Central memory CD8-positive, alpha-beta T cell (primary cell): ENCODE results near the gene ZNF786.
A peak's percentile ranks its signal among the peaks of the same experiment; 100 is the strongest.
"Not testable (repeated sequence)": the region's sequence is repeated elsewhere in the genome, so short reads cannot be mapped to it uniquely, and the experiment has no call there.

Source experiments
- ATAC-seq: fragments of 150-1000 bp; cut with Tn5 transposase; replicated peaks from 2 replicates; pipeline ENCODE4 v1.10.0; 2022; ENCODE audit warnings: mild to moderate bottlenecking, moderate FRiP score, moderate number of reproducible peaks; ENCODE audit not compliant: poor library complexity, severe bottlenecking; ENCODE audit errors: extremely low read depth
- DNase-seq, 2 donors: peaks; one replicate each; pipeline ENCODE4 v3.0.0; 2021; ENCODE audit warnings: low spot score in 2 of 2
- H3K27ac Mint-ChIP-seq: one replicate; pipeline ENCODE4 v1.8.0; 2022; ENCODE audit warnings: low read depth, mild to moderate bottlenecking, moderate library complexity, mixed read lengths
- H3K27me3 Mint-ChIP-seq: one replicate; pipeline ENCODE4 v1.8.0; 2022; ENCODE audit warnings: mixed read lengths
- H3K36me3 Mint-ChIP-seq: one replicate; pipeline ENCODE4 v1.8.0; 2022; ENCODE audit warnings: mild to moderate bottlenecking, moderate library complexity, mixed read lengths; ENCODE audit not compliant: insufficient read depth
- H3K4me1 Mint-ChIP-seq: one replicate; pipeline ENCODE4 v1.8.0; 2022; ENCODE audit warnings: mixed read lengths
- H3K4me3 Mint-ChIP-seq: one replicate; pipeline ENCODE4 v1.8.0; 2022; ENCODE audit warnings: mild to moderate bottlenecking, moderate library complexity, mixed read lengths
- H3K9me3 Mint-ChIP-seq: one replicate; pipeline ENCODE4 v1.8.0; 2022; ENCODE audit warnings: mixed read lengths

Gene ZNF786

GRCh38 chr7:149048805-149049204 lies 41.7 kb downstream of the ZNF786 start:
- ATAC-seq (no peak), DNase-seq (no peak)
- Mint-ChIP-seq H3K27me3 (peaks cover 9% of the 10 kb centered on the region), H3K9me3 (no peaks in the 10 kb centered on the region), H3K36me3 (no peaks in the 10 kb centered on the region), H3K4me1 (no peaks in the 10 kb centered on the region), H3K27ac (no peak overlapping the region), H3K4me3 (no peak overlapping the region)

GRCh38 chr7:149046416-149046815 lies 44.1 kb downstream of the ZNF786 start:
- Mint-ChIP-seq H3K36me3 (no peaks in the 10 kb centered on the region), H3K4me1 (no peaks in the 10 kb centered on the region), H3K9me3 (no peaks in the 10 kb centered on the region), H3K27me3 (no peaks in the 10 kb centered on the region), H3K27ac (no peak overlapping the region), H3K4me3 (no peak overlapping the region)
- no peak for ATAC-seq
- DNase-seq: no peak

DNA sequence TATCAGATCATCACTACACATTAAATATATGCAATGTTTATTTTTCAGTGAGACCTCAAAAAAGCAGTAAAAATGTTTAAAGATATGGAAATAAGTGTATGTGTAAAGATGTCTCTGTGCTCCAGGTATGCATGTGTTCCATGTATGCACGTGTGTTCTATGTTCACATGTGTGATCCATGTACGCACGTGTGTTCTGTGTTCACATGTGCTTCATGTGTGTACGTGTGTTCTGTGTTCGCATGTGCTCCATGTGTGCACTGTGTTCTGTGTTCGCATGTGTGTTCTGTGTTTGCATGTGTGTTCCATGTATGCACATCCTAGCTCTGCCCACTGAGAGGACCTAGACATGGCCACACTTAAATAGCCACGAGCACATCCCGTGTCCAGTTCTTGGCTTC lies 46.6 kb downstream of the ZNF786 start:
- H3K9me3 Mint-ChIP-seq: no peaks in the 10 kb centered on the region
- H3K4me1 Mint-ChIP-seq: no peaks in the 10 kb centered on the region
- no peak for DNase-seq
- H3K36me3 Mint-ChIP-seq: peaks cover 2% of the 10 kb centered on the region
- ATAC-seq: no peak
- no peak overlapping the region for H3K27ac Mint-ChIP-seq
- no peaks in the 10 kb centered on the region for H3K27me3 Mint-ChIP-seq
- no peak overlapping the region for H3K4me3 Mint-ChIP-seq

DNA sequence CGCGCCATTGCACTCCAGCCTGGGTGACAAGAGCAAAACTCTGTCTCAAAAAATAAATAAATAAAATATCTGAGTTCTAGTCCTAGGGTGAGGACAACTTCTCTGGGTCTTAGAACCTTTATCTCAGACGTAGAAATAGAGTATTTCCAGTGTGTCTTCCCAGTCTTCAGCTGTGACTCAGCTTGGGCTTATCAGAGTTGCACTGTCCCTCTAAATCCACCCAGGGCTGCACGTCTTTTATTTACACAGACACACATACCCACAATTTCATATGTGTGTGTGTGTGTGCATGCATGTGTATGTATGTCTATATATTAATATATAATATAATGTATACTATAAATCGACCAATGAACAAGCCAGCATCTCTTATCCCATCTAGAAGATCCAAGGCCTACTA lies 49.2 kb downstream of the ZNF786 start:
- Mint-ChIP-seq H3K27ac (no peak overlapping the region), H3K36me3 (peaks cover 2% of the 10 kb centered on the region), H3K4me3 (no peak overlapping the region), H3K27me3 (peaks cover 16% of the 10 kb centered on the region), H3K9me3 (no peaks in the 10 kb centered on the region), H3K4me1 (no peaks in the 10 kb centered on the region)
- no peak for ATAC-seq
- DNase-seq: no peak

DNA sequence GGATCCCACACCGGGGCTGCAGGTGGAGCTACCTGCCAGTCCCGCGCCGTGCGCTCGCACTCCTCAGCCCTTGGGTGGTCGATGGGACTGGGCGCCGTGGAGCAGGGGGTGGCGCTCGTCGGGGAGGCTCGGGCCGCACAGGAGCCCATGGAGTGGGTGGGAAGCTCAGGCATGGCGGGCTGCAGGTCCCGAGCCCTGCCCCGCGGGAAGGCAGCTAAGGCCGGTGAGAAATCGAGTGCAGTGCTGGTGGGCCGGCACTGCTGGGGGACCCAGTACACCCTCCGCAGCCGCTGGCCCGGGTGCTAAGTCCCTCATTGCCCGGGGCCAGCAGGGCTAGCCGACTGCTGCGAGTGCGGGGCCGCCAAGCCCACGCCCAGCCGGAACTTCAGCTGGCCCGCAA lies 51.9 kb downstream of the ZNF786 start:
- H3K36me3 Mint-ChIP-seq, H3K4me1 Mint-ChIP-seq, DNase-seq, H3K27ac Mint-ChIP-seq, ATAC-seq, H3K4me3 Mint-ChIP-seq, H3K9me3 Mint-ChIP-seq: not testable (repeated sequence)
- peaks cover 16% of the 10 kb centered on the region for H3K27me3 Mint-ChIP-seq

GRCh38 chr7:149036676-149037075 lies 53.8 kb downstream of the ZNF786 start:
- ATAC-seq (no peak), DNase-seq (no peak)
- Mint-ChIP-seq H3K9me3 (no peaks in the 10 kb centered on the region), H3K4me1 (no peaks in the 10 kb centered on the region), H3K27ac (no peak overlapping the region), H3K27me3 (peaks cover 16% of the 10 kb centered on the region), H3K4me3 (no peak overlapping the region), H3K36me3 (peaks cover 2% of the 10 kb centered on the region)

DNA sequence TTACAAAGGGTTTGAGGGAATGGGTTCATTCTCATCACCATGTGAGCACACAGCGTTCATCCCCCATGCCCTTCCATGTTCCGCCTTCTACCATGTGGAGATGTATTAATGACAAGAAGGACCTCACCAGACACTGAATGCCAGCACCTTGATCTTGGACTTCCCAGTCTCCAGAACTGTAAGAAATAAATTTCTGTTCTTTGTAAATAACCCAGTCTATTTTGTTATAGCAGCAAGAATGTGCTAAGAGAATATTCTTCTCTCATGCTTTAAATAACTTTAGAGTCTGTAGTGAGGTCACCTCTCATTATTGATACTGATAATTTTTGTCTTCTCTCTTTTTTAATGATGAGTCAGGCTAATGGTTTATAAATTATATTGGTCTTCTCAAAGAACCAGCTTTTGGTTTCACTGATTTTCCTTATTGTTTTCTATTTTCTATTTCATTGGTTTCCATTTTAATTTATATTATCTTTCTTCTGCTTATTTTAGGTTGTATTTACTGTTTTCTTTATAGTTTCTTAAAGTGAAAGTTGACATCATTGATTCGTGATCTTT lies 59.1 kb downstream of the ZNF786 start:
- H3K4me3 Mint-ChIP-seq: no peak overlapping the region
- H3K27ac Mint-ChIP-seq: no peak overlapping the region
- H3K27me3 Mint-ChIP-seq: no peaks in the 10 kb centered on the region
- H3K9me3 Mint-ChIP-seq: no peaks in the 10 kb centered on the region
- ATAC-seq (no peak), DNase-seq (no peak)
- peaks cover 28% of the 10 kb centered on the region for H3K4me1 Mint-ChIP-seq
- peaks cover 8% of the 10 kb centered on the region for H3K36me3 Mint-ChIP-seq

GRCh38 chr7:149030439-149030838 lies 60.1 kb downstream of the ZNF786 start:
- H3K4me1 Mint-ChIP-seq: peaks cover 38% of the 10 kb centered on the region
- H3K36me3 Mint-ChIP-seq: peaks cover 10% of the 10 kb centered on the region
- H3K4me3 Mint-ChIP-seq, DNase-seq, ATAC-seq, H3K27me3 Mint-ChIP-seq, H3K9me3 Mint-ChIP-seq, H3K27ac Mint-ChIP-seq: not testable (repeated sequence)

DNA sequence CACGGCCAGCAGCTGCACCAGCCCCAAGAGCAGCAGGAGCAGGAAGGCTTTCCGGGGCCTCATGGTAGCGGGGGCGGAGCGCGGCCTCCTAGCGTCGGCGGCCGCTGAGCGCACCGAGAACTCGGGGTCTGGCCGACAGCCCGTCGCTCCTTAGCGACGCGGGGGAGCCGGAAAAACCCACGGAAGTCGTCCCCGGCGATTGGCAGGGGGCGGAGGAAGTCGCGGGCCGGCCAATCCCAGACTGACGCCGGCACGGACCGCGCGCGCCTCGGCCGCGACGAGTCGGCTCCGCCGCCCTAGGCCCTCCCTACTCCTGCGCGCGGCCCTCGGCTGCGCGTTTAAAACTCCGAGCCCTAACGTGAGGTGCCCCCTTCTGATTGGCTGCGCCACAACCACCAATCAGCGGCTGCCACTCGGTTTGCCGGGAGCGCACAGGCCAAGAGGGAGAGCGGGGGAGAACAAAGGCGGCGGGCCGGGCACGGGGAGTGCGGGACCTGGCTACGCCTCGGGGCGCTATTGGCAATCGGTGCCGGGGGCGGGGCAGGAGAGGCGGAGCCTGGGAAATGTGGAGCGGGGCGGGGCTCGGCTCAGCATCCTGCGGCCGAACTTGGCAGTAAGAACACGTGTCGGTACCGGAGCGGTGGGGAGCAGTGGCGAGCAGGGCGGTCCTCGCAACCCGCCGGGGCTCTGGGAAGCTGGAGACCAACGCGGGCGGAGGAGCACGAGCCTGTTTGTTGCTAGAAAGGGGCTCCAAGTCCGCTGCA lies 62.0 kb downstream of the ZNF786 start, which contains the start of gene PDIA4:
Gene PDIA4 (minus strand): TSS at position 160 of the 764 bp plus-strand sequence. CDS start 97 bp downstream, at position 63.
- H3K36me3 Mint-ChIP-seq: peaks cover 14% of the 10 kb centered on the region

GRCh38 chr7:149027611-149028345 lies 62.7 kb downstream of the ZNF786 start:
- H3K36me3 Mint-ChIP-seq: peaks cover 14% of the 10 kb centered on the region
- DNase-seq (no peak), ATAC-seq (no peak)
- peaks cover 54% of the 10 kb centered on the region for H3K4me1 Mint-ChIP-seq
- H3K9me3 Mint-ChIP-seq: no peaks in the 10 kb centered on the region
- H3K27ac Mint-ChIP-seq: peak overlapping the region; percentile 93
- H3K4me3 Mint-ChIP-seq: peak overlapping the region; percentile 84
- H3K27me3 Mint-ChIP-seq: no peaks in the 10 kb centered on the region

More for the DNA sequence above, 62.0 kb downstream of the ZNF786 start, which contains the start of gene PDIA4:
- Mint-ChIP-seq H3K27me3 (no peaks in the 10 kb centered on the region), H3K27ac (peak within 1 kb of the TSS; percentile 93), H3K9me3 (no peaks in the 10 kb centered on the region), H3K4me3 (peak within 1 kb of the TSS; percentile 84), H3K4me1 (peaks cover 47% of the 10 kb centered on the region)
- ATAC-seq: peak; percentile 87
- peak; percentile 98 to 99 for DNase-seq

DNA sequence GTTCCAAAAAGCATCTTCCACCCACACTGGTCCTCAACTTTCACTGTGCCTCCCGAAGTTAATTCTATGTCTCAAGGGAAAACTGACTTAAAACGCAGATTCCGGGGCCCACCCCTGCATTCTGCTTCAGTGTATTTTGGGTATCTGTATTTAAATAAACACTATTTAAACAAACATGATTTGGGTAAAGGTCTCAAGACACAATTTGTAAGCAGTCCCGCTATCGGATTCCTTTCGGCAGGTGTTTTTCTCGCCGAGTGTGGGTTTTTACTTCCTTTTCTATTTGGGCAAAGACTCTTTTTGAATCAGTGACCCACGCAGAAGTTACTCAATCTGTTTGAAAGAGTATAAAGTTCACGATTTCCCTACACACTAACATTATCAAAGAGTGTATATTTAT lies 63.5 kb downstream of the ZNF786 start:
- DNase-seq (no peak), ATAC-seq (no peak)
- no peaks in the 10 kb centered on the region for H3K9me3 Mint-ChIP-seq
- peaks cover 14% of the 10 kb centered on the region for H3K36me3 Mint-ChIP-seq
- H3K4me3 Mint-ChIP-seq: peak overlapping the region; percentile 84
- no peaks in the 10 kb centered on the region for H3K27me3 Mint-ChIP-seq
- peaks cover 57% of the 10 kb centered on the region for H3K4me1 Mint-ChIP-seq
- H3K27ac Mint-ChIP-seq: peak overlapping the region; percentile 93

GRCh38 chr7:149023662-149024061 lies 66.9 kb downstream of the ZNF786 start:
- H3K4me3 Mint-ChIP-seq: no peak overlapping the region
- DNase-seq (no peak), ATAC-seq (no peak)
- H3K36me3 Mint-ChIP-seq: peaks cover 28% of the 10 kb centered on the region
- H3K27ac Mint-ChIP-seq: peak overlapping the region; percentile 88
- no peaks in the 10 kb centered on the region for H3K27me3 Mint-ChIP-seq
- H3K9me3 Mint-ChIP-seq: no peaks in the 10 kb centered on the region
- peaks cover 55% of the 10 kb centered on the region for H3K4me1 Mint-ChIP-seq
